GM23248 (cell line): ENCODE measurements around the gene KIR2DL3. TPM values are rescaled to one million over a fixed set of nuclear protein-coding genes. Genes with fewer than 3 reads are reported as not detected.
"Not testable (repeated sequence)": the region's sequence is repeated elsewhere in the genome, so short reads cannot be mapped to it uniquely, and the experiment has no call there.

Source experiments
- DNase-seq: peaks from one replicate; pipeline ENCODE4 v3.0.0-alpha.2; 2015
- H2AFZ ChIP-seq: fragments of 200-600 bp; sonication (generic); 2 replicates; pipeline ENCODE4 v1.6.1; 2016; ENCODE audit warnings: antibody characterized with exemption
- H3F3A ChIP-seq: fragments of 200-600 bp; sonication (generic); 2 replicates; pipeline ENCODE4 v1.6.1; 2016; ENCODE audit warnings: mild to moderate bottlenecking, antibody characterized with exemption, mixed run types; ENCODE audit not compliant: insufficient read depth
- H3K27ac ChIP-seq: fragments of 200-600 bp; sonication (generic); 2 replicates; pipeline ENCODE4 v1.5.1; 2016; ENCODE audit warnings: mild to moderate bottlenecking
- H3K27me3 ChIP-seq: fragments of 200-600 bp; sonication (generic); replicated peaks from 2 replicates; pipeline ENCODE4 v1.6.1; 2016; ENCODE audit warnings: mild to moderate bottlenecking; ENCODE audit not compliant: insufficient read depth
- H3K36me3 ChIP-seq: fragments of 200-600 bp; sonication (generic); 2 replicates; pipeline ENCODE4 v1.6.1; 2016; ENCODE audit warnings: low read depth, mild to moderate bottlenecking
- H3K4me1 ChIP-seq: fragments of 200-600 bp; sonication (generic); 2 replicates; pipeline ENCODE4 v1.6.1; 2016; ENCODE audit warnings: mild to moderate bottlenecking; ENCODE audit not compliant: insufficient read depth
- H3K4me2 ChIP-seq: fragments of 200-600 bp; sonication (generic); one replicate; pipeline ENCODE4 v1.6.1; 2016; ENCODE audit warnings: mild to moderate bottlenecking; ENCODE audit not compliant: unreplicated experiment
- H3K4me3 ChIP-seq: fragments of 200-600 bp; sonication (generic); 2 replicates; pipeline ENCODE4 v1.5.1; 2016; ENCODE audit warnings: mild to moderate bottlenecking
- H3K79me2 ChIP-seq: fragments of 200-600 bp; sonication (generic); 2 replicates; pipeline ENCODE4 v1.6.1; 2016; ENCODE audit warnings: mild to moderate bottlenecking; ENCODE audit not compliant: insufficient read depth
- H3K9ac ChIP-seq: fragments of 200-600 bp; sonication (generic); 2 replicates; pipeline ENCODE4 v1.6.1; 2016; ENCODE audit warnings: mild to moderate bottlenecking
- H3K9me2 ChIP-seq: fragments of 200-600 bp; sonication (generic); 2 replicates; pipeline ENCODE4 v1.6.1; 2016; ENCODE audit warnings: mixed run types, mild to moderate bottlenecking, moderate library complexity; ENCODE audit not compliant: insufficient read depth
- H3K9me3 ChIP-seq: fragments of 200-600 bp; sonication (generic); one replicate; pipeline ENCODE4 v1.6.1; 2017; ENCODE audit warnings: low read depth
- H4K20me1 ChIP-seq: fragments of 200-600 bp; sonication (generic); 2 replicates; pipeline ENCODE4 v1.6.0; 2016; ENCODE audit not compliant: insufficient read depth
- WGBS, 2 experiments: methylation state at CpG; one replicate each; pipeline ENCODE4 v1.1.6; 2015 to 2017; ENCODE audit warnings: low lambda C conversion rate in 2 of 2, low coverage in 1 of 2; ENCODE audit errors: missing lambda C conversion rate in 2 of 2; 5-methylcytosine and 5-hydroxymethylcytosine counted together
- in situ Hi-C: fragments of 300-500 bp; cut with MboI; formaldehyde crosslinking; loops from 2 replicates; pipeline ENCODE4 v1.15.0; 2020
- polyA plus RNA-seq: library from polyadenylated mRNA; unstranded; fragments of >200 nt; fragmentation: Nextera tagmentation; extraction: Ambion mirVana; gene quantifications from 2 replicates; pipeline ENCODE4 v1.2.1, GENCODE V29; 2016
- total RNA-seq: library from RNA; depleted of rRNA; stranded (reverse); fragments of >200 nt; shearing (Covaris generic); gene quantifications from 2 replicates; pipeline ENCODE4 v1.2.3, GENCODE V29; 2014

KIR2DL3 gene
- total and polyA plus RNA-seq, 2 experiments from 2014 or later, result not detected

GRCh38 chr19:54758577-54758976 is 20.3 kb downstream of the KIR2DL3 start:
- DNase-seq, H3K4me1 ChIP-seq, in situ Hi-C loops, H3K27me3 ChIP-seq, H3K9me2 ChIP-seq, H2AFZ ChIP-seq, H3K79me2 ChIP-seq, H3F3A ChIP-seq, H3K9me3 ChIP-seq, H3K9ac ChIP-seq, H3K27ac ChIP-seq, H3K4me3 ChIP-seq, H3K36me3 ChIP-seq, H4K20me1 ChIP-seq, H3K4me2 ChIP-seq: not testable (repeated sequence)
- 9 to 18% methylated on average over 6 of the region's 6 CpGs for WGBS, 2 experiments

- H3K4me3 ChIP-seq, H3K9me3 ChIP-seq, H3K79me2 ChIP-seq, H3F3A ChIP-seq, H3K4me1 ChIP-seq, H3K27ac ChIP-seq, in situ Hi-C loops, H3K9me2 ChIP-seq, H3K36me3 ChIP-seq, H3K4me2 ChIP-seq, H3K9ac ChIP-seq, H3K27me3 ChIP-seq, H2AFZ ChIP-seq, H4K20me1 ChIP-seq: not testable (repeated sequence)
- 17 to 21% methylated on average over 8 of the region's 8 CpGs for WGBS, 2 experiments
- DNase-seq, result peak; percentile 3
Measured at GRCh38 chr19:54764219-54764618, 25.9 kb downstream of the KIR2DL3 start.

GRCh38 chr19:54766464-54766863 is 28.2 kb downstream of the KIR2DL3 start:
- H2AFZ ChIP-seq, H3K9me3 ChIP-seq, H3K9ac ChIP-seq, H3K79me2 ChIP-seq, H3K4me1 ChIP-seq, H3K36me3 ChIP-seq, H3K4me3 ChIP-seq, in situ Hi-C loops, H3K9me2 ChIP-seq, H3K27me3 ChIP-seq, DNase-seq, H3K4me2 ChIP-seq, H3F3A ChIP-seq, H3K27ac ChIP-seq, H4K20me1 ChIP-seq: not testable (repeated sequence)
- WGBS, 2 experiments, result 17 to 24% methylated on average over 4 of the region's 4 CpGs

GRCh38 chr19:54769646-54770045 is 31.3 kb downstream of the KIR2DL3 start, which contains the start of gene KIR2DL1:
Gene KIR2DL1, plus strand, starts transcription at chr19:54769793. Its CDS starts 58 bp downstream, at chr19:54769851.
- H3K9ac ChIP-seq, H3K4me2 ChIP-seq, H3K9me2 ChIP-seq, DNase-seq, H4K20me1 ChIP-seq, H3K4me1 ChIP-seq, H3K9me3 ChIP-seq, H3K4me3 ChIP-seq, in situ Hi-C loops, H3F3A ChIP-seq, H3K27ac ChIP-seq, H3K27me3 ChIP-seq, H2AFZ ChIP-seq, H3K79me2 ChIP-seq, H3K36me3 ChIP-seq: not testable (repeated sequence)
- WGBS, 2 experiments, result 67 to 70% methylated on average over 15 of the region's 15 CpGs

- H3F3A ChIP-seq, H3K79me2 ChIP-seq, DNase-seq, H3K9me3 ChIP-seq, H3K4me1 ChIP-seq, H4K20me1 ChIP-seq, H3K4me2 ChIP-seq, H3K9me2 ChIP-seq, in situ Hi-C loops, H3K4me3 ChIP-seq, H2AFZ ChIP-seq, H3K27me3 ChIP-seq, H3K27ac ChIP-seq, H3K9ac ChIP-seq, H3K36me3 ChIP-seq: not testable (repeated sequence)
- 23 to 37% methylated on average over 4 of the region's 4 CpGs for WGBS, 2 experiments
Measured at GRCh38 chr19:54770511-54770910, 32.2 kb downstream of the KIR2DL3 start.

- H3K9me2 ChIP-seq, H3K4me2 ChIP-seq, in situ Hi-C loops, H3K27ac ChIP-seq, H3K9ac ChIP-seq, H3K9me3 ChIP-seq, H3F3A ChIP-seq, H3K36me3 ChIP-seq, H2AFZ ChIP-seq, DNase-seq, H3K4me1 ChIP-seq, H3K27me3 ChIP-seq, H3K4me3 ChIP-seq, H4K20me1 ChIP-seq, H3K79me2 ChIP-seq: not testable (repeated sequence)
- WGBS, 2 experiments, result 25 to 29% methylated on average over 14 of the region's 15 CpGs
Measured at GRCh38 chr19:54771018-54771960, 33.0 kb downstream of the KIR2DL3 start.

- H3K79me2 ChIP-seq, H3K4me1 ChIP-seq, H3K9me3 ChIP-seq, H3K4me3 ChIP-seq, H3K27me3 ChIP-seq, H3K27ac ChIP-seq, H3K9ac ChIP-seq, H3K9me2 ChIP-seq, H4K20me1 ChIP-seq, DNase-seq, H3K4me2 ChIP-seq, in situ Hi-C loops, H2AFZ ChIP-seq, H3K36me3 ChIP-seq, H3F3A ChIP-seq: not testable (repeated sequence)
- 4 to 11% methylated on average over 2 of the region's 2 CpGs for WGBS, 2 experiments
Measured at GRCh38 chr19:54772666-54773065, 34.4 kb downstream of the KIR2DL3 start.
